ENCODE measurements around the gene SAMD11.
"Not testable (repeated sequence)": the region's sequence is repeated elsewhere in the genome, so short reads cannot be mapped to it uniquely, and the experiment has no call there.

The SAMD11 gene

DNA sequence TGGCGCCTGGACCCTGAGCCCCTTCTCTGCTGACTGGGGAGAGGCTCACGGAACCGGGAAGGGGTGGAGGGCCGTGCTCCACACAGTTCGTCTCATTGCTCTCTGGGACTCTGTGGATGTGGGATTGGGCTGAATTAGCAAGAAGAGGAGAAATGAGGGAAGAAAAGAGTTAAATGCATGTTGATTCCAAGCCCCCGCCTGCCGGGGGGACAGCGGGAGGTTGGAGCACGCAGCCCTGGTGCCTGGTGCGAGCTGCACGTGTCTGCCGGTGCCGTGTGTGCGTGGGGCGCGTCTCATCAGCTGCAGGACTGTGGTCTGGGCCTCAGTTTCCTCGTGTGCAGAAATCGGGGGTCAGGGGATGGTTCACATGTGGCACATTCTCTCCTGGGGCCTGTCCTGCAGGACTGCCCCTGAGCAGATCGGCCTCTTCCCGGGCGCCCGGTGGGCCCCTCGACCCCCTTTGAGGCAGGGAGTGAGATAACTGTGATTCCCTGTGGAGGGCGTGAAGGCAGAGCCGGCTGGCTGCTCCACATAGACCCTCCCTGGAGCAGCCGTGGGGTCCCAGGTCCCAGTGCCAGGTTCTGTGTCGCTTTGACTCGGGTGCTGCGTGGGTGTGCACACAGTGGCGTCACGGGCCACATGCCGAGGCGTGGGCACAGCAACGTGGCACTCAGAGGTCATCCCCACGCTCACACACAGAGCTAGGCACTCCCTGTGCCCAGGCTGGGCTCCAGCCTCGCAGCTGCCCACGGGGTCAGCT is 11.4 kb downstream of the SAMD11 start:
- no peak for DNase-seq

DNA sequence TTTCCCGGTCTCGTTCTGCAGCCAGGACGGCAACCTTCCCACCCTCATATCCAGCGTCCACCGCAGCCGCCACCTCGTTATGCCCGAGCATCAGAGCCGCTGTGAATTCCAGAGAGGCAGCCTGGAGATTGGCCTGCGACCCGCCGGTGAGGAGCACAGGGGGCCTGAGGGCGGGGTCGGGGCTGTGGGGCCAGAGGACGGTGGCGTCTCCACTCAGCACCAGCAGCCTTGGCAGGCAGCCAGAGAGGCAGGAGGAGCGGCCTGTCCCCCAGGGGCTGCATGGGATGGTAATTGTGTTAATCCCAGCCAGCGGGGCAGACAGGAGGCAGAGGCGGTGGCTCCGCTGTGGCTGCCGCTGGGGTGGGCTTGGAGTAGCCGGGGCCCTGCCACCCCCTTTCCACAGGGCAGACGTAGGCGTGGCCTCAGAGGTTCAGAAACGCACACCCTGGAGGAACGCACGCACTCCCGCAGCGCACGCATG is 12.1 kb downstream of the SAMD11 start:
- DNase-seq = no peak

DNA sequence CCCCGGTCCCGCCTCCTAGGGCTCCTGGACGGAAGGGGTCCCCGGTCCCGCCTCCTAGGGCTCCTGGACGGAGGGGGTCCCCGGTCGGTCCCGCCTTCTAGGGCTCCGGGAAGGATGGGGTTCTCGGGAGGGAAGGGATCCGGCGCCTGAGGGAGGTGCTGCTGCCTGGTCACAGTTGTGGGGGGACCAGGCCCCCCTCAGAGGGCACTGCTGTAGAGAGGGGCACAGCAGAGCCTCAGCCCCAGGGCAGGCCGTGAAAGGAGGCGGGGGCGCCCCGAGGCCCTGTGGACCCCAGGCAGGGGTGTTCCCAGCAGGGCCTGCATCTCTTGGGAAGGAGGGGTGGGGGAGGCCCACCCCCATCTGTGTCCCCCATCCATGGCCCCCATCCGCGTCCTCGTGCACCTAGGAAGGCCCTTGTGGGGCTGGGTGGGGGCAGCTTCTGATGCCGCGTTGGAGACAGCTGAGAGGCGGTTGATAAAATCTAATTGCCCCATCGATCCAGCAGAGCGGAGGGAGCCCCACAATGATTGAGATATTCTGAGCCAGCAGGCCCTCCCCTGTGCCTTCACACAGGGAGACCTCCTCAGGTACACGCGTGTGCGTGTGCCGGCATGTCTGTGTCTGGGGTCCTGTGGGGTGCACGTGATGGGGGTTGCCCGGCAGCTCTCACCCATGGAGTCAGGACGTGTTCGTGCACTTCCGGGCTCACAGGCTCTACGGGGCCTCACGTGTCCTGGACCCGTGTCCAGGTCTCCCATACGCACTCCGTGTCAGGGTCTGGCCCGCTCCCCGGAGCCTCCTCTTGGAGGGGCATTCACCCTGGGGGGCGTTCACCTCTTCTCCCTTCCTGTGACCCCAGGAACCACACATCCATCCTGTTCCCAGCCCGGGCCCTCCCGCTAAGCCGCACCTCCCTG is 12.9 kb downstream of the SAMD11 start:
- no peak for DNase-seq

DNA sequence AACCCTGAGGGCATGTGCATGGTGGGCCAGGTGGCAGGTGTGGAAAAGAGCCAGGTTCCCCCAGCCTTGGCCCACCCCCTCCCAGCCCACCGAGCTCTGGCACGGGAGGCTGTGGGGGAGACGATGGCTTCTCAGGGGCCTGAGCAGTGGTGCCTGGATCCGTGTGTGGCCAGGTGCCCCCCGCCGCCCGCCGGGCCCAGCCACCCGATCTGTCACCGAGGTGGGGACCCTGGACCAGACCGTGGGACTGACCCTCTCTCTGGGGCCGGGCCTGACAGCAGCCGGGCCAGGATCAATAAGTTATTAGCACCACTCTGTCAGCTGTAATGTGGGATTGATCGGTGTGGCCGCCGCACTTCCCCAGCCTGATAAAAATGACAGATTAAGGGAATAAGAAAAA is 13.8 kb downstream of the SAMD11 start:
- no peak for DNase-seq

DNA sequence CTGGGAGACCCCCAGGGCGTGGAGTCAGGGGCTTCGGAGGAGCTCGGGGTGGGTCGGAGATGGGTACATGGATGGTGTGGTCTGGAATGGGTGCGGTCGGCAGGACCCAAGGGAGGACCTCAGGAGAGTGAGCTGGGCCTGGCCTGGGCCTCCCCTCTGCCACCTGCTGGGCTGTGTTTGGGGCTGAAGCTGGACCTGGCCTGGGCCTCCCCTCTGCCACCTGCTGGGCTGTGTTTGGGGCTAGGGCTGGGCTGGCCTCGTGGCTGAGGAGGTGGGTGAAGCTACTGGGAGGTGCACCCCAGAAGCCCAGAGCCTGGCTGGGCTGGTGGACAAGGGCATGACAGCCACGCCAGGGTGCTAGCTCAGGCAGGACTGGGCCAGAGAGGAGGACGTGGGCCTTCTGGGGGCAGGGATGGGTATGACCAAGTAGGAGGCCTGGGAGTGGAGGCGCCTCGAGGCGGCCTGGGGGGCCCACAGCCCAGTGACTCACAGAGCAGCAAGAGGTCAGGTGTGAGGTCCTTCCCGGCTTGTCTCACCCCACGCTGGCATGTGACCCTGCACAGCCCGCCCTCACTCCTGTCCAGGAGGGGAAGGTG is 14.5 kb downstream of the SAMD11 start:
- DNase-seq = no peak

DNA sequence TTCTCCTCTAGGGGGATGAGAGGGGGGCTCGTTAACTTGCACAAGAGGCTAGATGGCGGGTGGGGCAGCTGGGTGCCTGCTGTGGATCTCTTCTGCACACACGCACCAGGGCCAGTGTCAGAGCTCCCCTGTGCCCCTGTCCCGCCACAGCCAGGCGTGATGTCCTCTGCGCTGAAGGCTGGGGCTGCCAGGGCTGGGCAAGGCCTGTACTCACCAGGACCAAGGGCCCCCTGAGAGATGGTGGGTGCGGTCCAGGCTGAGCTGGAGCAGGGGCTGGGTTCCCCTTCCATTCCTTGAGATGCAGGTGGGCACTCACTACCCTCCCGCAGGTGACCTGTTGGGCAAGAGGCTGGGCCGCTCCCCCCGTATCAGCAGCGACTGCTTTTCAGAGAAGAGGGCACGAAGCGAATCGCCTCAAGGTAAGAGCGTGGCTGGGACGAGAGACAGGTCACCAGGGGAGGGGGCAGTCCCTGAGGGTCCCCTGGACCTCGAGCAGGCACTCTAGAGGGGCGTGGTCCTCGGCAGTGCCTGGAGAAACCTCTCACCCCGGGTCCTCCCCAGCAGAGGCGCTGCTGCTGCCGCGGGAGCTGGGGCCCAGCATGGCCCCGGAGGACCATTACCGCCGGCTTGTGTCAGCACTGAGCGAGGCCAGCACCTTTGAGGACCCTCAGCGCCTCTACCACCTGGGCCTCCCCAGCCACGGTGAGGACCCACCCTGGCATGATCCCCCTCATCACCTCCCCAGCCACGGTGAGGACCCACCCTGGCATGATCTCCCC is 15.2 kb downstream of the SAMD11 start:
- no peak for DNase-seq

DNA sequence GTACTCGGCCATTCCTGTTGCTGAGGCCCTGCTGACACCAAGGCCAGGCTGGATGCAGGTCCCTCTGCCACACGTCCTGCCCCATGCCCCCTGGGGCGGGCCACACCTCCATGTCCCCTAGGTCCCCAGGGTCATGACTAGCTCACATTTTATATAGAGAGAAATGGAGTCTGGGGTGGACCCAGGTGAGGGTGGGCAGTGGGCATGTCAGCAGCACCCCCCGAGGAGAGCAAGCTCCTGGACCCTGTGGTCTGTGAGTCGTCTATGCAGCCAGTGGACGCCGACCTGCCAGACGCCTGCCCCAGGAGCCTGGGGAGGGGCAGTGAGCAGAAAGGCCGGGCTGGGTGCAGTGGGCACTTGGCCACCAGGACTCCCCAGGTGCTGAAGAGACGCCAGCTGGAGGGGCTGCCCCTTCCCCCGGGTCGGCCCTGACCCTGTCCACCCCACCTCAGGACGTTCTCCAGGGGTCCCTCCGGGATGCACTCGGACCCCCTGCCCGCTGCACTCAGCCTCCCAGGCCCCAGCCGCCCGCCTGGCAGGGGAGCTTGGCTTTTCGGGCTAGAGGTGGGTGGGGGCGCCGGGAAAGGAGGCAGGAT is 15.9 kb downstream of the SAMD11 start:
- DNase-seq = no peak

DNA sequence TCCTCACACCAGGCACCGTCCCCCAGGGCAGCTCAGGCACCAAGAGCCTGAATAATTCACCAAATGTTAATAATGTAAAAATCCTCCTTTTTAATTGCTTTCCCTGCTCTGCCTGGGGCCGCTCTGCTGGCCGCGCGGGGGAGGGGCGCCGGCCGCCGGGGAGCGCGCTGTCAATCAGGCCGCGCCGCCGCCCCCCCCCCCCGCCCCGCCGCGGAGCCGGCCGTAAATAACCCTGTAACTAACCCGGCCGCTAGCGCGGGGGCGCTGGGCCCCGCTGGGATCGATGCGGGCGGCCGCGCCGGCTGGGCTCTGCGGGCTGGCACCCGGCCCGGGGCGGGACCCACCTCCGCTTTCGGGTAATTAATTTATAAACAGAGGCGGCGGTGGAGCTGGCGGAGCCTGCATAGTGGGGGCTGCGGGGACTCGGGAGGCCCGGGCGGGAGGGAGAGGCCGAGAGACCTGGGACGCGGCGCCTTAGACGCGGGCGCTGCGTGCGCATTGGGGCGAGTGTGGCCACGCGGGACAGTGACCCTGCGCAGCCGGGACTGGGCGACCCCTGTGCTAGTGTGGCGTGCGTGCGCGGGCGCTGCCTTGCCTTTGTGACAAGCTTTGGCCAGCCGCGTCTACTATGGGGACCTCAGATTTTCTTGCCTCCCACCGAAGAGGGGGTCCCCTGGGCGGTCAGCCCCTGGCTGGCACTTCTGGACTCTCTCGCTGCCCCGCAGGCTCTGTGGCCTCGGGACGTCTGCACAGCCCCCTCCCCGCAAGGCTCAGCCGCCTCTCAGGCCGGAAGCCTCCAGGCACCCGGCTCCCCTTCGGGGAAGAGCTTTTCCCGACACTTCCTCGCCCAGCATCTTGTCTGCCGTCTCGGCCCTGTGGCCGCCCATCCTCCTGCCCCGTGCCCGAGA is 16.6 kb downstream of the SAMD11 start:
- no peak for DNase-seq

DNA sequence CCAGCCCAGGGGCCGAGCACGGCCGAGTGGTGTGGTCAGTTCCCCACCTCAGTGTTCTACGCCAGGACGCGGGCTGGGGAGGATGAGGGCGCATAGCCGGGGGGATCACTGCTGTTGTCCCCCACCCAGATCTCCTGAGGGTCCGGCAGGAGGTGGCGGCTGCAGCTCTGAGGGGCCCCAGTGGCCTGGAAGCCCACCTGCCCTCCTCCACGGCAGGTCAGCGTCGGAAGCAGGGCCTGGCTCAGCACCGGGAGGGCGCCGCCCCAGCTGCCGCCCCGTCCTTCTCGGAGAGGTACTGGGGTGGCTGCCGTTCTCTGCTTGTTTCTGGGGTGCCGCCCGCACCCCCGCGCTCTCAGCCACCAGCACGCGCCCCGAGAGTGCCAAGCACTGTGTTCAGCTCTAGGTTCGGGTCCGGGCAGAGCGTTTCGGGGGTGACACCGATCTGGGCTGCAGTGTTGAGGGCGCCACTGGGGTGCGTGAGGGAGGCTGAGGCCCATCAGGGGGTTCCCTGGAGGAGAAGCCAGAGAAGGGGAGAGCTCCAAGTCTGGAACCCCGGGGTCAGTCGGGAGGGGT is 17.4 kb downstream of the SAMD11 start:
- no peak for DNase-seq

DNA sequence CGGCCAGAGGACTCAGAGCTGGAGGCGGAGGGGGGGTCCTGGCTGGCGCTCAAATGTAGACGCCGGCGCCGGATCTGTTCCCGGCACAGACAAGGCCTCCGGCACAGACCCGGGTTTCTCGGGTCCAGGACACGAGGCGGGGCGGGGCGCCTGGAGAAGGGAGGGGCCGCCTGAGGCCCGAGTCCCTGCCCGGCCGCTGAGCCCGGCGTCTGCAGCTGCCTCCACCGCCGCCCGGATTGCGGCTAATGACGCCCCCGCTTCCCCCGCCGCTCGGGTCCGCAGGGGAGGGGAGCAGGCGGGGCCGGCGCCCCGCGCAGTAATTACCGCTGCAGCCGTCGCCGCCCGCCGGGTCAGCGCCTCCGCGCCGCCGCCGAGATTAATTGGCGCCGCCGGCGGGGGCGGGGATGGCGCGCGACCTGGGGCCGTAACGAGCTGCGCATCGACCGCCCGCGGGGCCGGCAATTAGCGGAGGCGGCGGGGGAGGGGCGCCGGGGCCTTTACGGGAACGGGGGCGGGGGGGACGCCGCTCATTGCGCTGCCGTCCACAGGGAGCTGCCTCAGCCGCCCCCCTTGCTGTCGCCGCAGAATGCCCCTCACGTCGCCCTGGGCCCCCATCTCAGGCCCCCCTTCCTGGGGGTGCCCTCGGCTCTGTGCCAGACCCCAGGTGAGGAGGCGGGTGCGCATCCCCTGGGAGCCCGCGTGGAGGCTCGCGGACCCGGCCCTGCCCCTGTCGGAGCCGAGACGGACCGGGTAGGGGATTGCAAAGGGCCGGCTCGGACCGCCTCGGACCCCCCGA is 18.1 kb downstream of the SAMD11 start:
- DNase-seq = no peak

DNA sequence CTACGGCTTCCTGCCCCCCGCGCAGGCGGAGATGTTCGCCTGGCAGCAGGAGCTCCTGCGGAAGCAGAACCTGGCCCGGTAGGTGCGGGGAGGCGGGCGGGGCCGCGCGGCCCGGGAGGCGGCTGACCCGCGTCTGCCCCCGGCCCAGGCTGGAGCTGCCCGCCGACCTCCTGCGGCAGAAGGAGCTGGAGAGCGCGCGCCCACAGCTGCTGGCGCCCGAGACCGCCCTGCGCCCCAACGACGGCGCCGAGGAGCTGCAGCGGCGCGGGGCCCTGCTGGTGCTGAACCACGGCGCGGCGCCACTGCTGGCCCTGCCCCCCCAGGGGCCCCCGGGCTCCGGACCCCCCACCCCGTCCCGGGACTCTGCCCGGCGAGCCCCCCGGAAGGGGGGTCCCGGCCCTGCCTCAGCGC is 18.7 kb downstream of the SAMD11 start:
- no peak for DNase-seq

DNA sequence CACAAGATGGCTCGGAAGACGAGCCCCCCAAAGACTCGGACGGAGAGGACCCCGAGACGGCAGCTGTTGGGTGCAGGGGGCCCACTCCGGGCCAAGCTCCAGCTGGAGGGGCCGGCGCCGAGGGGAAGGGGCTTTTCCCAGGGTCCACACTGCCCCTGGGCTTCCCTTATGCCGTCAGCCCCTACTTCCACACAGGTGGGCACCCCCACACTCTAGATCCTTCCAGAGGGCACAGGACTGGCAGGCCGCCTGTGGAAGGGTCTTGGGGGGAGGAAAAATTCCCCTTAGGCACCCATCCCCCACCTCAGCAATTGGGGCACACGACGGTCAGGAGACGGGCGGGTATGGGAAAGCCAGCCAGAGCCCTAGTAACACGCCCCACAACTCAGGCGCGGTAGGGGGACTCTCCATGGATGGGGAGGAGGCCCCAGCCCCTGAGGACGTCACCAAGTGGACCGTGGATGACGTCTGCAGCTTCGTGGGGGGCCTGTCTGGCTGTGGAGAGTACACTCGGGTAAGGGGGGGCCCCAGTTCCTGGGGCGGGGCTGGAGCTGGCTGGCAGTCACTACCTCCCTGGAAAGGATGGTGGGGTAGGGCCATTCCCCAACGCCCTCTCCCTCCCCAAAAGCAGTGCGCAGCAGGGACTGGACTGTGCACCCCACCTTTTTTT is 19.3 kb downstream of the SAMD11 start:
- DNase-seq = no peak

DNA sequence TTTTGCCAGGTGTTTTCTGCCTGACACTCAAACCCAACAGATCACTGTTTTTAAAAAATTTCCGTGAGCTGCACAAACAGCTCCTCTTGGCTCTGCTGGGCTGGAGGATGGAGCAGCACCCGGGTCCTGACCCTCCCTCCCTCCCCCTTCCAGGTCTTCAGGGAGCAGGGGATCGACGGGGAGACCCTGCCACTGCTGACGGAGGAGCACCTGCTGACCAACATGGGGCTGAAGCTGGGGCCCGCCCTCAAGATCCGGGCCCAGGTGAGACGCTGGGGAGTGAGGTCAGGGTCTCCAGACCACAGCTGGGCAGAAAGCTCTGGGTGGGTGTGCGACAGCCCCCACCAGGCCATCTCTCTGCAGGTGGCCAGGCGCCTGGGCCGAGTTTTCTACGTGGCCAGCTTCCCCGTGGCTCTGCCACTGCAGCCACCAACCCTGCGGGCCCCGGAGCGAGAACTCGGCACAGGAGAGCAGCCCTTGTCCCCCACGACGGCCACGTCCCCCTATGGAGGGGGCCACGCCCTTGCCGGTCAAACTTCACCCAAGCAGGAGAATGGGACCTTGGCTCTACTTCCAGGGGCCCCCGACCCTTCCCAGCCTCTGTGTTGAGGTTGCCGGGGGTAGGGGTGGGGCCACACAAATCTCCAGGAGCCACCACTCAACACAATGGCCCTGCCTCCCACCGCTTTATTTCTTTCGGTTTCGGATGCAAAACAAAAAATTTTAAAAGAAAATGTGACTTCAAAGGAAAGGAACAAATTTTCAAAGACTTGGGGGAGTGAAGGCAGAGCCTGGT is 20.0 kb downstream of the SAMD11 start:
- DNase-seq = no peak

DNA sequence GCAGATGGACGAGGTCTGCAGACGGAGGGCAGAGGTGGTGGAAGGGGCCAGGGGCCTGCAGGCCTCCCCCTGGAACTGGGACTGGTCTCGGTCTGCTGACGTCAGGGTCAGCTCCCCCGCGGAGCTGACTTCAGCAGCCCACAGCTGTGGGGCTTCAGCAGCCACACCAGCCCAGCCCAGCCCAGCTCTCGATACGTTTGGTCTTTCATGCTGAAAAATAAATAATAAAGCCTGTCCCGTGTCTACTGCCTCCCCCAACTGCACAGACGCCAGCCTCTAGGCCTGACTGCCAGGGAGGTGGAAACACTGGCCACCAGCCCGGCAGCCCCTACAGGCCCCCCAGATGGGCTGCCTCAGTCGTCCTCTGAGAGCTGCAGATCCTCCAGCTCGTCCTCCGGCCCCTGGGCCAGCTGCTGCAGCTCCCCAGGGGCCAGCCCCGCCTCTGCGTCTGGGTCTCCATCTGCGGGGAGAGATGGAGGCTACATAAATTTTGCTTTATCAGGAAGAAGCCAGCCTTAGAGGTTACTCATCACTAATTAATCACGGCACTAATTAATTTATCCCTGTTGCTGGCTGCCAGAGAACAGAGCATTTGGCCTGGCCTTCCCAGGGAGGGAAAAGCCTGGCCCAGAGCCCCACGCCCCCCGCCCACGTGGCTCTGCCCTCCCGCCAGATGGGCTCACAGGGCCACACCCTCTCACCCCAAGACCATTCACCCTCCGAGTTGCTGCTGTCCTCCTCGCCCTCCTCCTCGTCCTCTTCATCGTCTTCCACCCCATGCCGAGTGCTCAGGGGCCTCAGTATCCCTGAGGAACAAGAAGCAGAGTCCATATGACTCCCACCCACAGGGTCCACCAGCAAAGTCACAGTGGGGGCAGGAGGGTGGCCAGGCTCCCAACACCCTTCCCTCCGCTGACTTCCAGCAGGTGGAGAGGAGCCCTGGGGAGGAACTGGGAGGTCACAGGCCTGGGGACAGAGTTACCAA is 20.9 kb downstream of the SAMD11 start:
- DNase-seq = no peak

DNA sequence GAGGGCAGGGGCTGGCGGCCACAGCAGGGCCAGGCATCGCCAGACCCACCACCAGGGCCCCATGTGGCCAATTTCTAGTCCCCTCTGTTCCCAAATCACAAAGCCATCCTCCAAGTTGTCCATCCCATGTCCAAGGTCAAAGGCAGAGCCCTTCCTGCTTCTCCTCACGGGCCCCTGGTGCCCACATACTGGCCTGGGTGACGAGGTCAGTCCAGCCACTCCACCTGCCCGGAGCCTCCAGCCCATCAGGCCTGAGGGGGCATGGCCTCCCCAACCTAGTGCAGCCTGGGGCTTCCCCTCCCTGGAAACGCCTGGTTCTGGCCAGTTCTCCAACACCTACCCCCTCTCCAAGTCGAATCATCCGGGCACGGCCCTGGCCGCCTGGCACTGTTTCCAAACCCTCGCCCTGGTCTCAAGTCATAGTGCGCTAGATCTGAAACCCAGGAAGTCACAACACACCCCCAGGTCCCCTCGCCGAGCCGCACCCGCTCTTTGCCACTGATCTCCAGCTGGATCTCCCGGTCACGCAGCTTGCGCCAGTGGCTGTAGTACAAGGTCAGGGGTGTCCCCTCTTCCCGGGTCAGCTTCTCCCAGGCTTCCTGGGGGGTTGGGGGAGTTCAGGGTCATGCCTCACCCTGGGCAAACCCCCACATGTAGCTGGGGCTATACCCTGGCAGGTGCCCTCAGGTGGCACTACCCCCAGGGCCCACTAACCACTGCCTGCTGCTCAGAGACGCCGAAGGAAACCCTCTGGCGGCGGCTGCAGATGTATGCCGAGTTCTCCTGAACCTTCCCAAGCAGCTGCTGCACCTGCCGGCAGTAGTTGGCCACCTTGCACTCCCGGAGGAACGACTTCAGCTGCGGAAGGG is 22.2 kb downstream of the SAMD11 start:
- no peak for DNase-seq

DNA sequence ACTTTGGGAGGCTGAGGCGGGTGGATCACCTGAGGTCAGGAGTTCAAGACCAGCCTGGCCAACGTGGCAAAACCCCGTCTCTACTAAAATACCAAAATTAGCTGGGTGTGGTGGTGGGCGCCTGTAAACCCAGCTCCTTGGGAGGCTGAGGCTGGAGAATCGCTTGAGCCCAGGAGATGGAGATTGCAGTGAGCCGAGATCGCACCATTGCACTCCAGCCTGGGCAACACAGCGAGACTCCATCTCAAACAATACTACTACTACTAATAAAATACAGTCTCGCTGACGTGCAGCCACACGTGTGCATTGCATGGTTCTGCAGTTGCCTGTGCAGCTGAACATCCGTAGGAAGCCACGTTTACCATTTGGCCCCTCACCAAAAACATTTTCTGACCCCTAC is 23.1 kb downstream of the SAMD11 start:
- DNase-seq = not testable (repeated sequence)

Data from activated effector memory CD4-positive, alpha-beta T cell treated with Interleukin-2 at 50 U/mL for 16 hours (primary cell).